Measurements from ENCODE around the gene CNTLN.

CNTLN gene

DNA sequence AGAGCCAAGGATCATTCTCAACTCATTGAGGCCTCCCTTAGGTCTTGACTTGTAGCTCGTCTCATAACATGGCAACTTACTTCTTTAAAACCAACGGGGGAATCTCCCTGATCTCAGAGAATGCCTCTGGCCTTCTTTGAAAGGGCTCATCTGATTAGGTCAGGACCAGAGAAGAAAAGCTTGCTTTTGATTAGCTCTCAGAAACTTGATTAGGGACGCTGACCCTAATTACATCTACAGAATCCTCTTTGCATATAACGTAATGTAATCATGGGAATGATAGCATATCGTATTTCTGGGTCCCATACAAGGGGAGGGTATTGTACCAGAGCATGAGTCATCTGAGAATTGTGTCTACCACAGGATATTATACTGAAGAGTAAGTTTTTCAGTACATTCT lies 318.9 kb downstream of the CNTLN start:
- H3K9me3 Mint-ChIP-seq: no peaks in the 10 kb centered on the region
- H3K4me1 Mint-ChIP-seq (ENCODE audit: low read depth): no peaks in the 10 kb centered on the region
- DNase-seq: no peak
- no peaks in the 10 kb centered on the region for H3K36me3 Mint-ChIP-seq (ENCODE audit: low read depth)
- H3K27ac Mint-ChIP-seq: no peak overlapping the region
- no peaks in the 10 kb centered on the region for H3K27me3 Mint-ChIP-seq
- no peak overlapping the region for H3K4me3 Mint-ChIP-seq

DNA sequence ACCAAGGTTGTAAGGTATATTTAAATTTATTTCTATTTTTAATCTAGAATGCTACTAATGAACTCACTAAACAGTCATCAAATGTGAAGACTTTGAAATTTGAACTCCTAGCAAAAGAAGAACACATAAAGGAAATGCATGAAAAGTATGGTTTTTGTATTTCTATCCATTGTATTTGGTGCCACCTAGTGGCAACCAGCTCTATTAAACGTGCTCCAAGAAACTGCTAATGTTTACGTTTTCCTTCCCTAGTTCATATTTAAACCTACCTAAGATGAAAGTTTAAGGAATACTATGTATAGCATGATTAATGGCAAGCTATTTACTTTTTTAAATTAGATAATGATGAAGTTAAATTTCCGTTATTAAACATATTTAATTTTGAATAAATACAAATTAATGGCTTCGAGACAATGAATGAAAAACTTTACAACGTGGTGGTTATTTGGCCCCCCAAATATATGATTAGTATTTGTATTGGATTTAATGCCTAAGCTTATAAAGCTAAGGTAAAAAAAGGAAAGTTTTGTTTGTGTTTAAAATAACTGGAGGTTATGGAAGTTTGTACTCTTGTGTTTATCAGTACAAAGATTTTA lies 328.1 kb downstream of the CNTLN start:
- H3K4me3 Mint-ChIP-seq: no peak overlapping the region
- H3K9me3 Mint-ChIP-seq: no peaks in the 10 kb centered on the region
- H3K36me3 Mint-ChIP-seq (ENCODE audit: low read depth): no peaks in the 10 kb centered on the region
- H3K27me3 Mint-ChIP-seq: no peaks in the 10 kb centered on the region
- H3K27ac Mint-ChIP-seq: no peak overlapping the region
- DNase-seq: no peak
- H3K4me1 Mint-ChIP-seq (ENCODE audit: low read depth): no peaks in the 10 kb centered on the region

DNA sequence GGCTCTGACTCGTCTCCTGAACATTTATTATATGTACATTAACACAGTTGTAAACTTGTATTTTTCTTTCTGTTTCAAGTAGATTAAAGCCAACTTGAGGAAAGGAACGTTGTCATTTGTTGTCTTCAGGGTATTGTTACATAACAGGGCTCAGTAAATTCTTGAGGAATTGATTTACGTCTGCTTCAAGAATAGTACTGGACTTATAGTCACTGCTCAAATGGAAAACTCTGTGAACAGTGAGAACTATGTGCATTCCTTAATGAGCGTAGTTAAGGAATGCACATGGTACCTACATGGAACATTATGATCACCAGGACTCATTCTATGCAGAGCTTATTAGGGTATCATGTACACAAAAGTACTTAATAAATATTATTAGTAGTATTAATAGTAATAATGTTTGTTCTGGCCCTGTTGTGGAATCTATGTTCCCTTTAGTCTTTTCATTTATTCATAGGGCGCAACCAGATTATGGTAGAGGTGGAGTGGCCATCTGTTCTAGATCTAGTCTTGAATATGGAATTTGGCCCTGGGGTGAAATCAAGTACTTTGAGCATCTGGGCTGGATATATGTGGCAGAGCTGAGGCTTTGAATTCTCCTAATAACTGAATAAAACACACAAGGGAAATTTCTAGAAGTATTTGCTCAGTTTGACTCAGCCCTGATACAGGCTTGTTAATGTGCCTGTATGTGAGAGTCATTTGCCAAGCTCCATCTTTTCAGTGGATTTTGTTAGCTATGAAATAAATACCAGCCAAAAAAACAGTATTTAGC lies 335.4 kb downstream of the CNTLN start:
- Mint-ChIP-seq H3K36me3 (ENCODE audit: low read depth) (no peaks in the 10 kb centered on the region), H3K9me3 (no peaks in the 10 kb centered on the region), H3K4me3 (no peak overlapping the region), H3K27ac (no peak overlapping the region), H3K4me1 (ENCODE audit: low read depth) (no peaks in the 10 kb centered on the region), H3K27me3 (no peaks in the 10 kb centered on the region)
- DNase-seq: no peak

DNA sequence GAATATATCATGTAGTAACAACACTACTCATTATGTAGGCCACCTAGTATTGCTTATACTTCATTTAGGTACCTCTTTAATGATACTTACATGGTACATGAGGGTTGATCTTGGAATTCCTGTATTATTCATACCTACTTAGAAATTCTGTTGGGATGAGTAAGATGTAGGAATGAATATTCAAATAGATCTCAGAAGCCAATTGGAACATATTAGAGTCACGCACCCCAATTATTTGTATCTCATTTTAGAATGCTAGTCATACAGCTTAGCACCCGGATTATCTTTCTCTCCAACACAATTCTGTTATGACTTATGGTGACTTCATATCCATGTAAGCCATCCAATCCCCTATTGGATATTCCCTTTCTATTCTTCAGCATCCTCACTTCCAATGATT lies 337.3 kb downstream of the CNTLN start:
- Mint-ChIP-seq H3K27ac (no peak overlapping the region), H3K4me1 (ENCODE audit: low read depth) (no peaks in the 10 kb centered on the region), H3K36me3 (ENCODE audit: low read depth) (no peaks in the 10 kb centered on the region), H3K4me3 (no peak overlapping the region), H3K9me3 (no peaks in the 10 kb centered on the region), H3K27me3 (no peaks in the 10 kb centered on the region)
- no peak for DNase-seq

DNA sequence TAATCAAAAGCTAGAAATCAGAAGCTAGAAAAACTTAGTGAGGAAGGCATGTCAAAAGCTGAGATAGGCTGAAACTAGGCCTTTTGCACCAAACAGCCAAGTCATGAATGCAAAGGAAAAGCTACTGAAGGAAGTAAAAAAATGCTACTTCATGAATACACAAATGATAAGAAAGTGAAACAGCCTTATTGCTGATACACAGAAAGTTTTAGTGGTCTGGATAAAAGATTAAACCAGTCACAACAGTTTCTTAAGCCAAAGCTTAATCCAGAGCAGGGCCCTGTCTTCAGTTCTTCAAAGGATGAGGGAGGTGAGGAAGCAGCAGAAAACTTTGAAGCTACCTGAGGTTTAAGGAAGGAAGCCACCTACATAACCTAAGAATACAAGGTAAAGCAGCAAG lies 341.6 kb downstream of the CNTLN start:
- no peak for DNase-seq
- H3K4me3 Mint-ChIP-seq: no peak overlapping the region
- H3K36me3 Mint-ChIP-seq (ENCODE audit: low read depth): no peaks in the 10 kb centered on the region
- no peaks in the 10 kb centered on the region for H3K27me3 Mint-ChIP-seq
- H3K4me1 Mint-ChIP-seq (ENCODE audit: low read depth): no peaks in the 10 kb centered on the region
- no peak overlapping the region for H3K27ac Mint-ChIP-seq
- no peaks in the 10 kb centered on the region for H3K9me3 Mint-ChIP-seq

DNA sequence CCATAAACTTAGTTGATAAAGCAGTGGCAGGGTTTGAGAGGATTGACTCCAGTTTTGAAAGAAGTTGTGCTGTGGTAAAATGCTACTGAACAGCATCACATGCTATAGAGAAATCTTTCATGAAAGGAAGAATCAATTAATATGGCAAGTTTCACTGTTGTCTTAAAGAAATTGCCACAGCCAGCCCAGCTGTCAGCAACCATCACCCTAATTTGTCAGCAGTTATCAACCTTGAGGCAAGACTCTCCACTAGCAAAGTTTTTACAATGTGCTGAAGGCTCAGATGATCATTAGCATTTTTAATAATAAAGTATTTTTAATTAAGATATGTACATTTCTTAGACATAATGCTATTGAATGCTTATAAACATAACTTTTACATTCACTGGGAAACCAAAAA lies 343.0 kb downstream of the CNTLN start:
- Mint-ChIP-seq H3K27ac (no peak overlapping the region), H3K36me3 (ENCODE audit: low read depth) (no peaks in the 10 kb centered on the region), H3K4me3 (no peak overlapping the region), H3K9me3 (no peaks in the 10 kb centered on the region), H3K27me3 (no peaks in the 10 kb centered on the region), H3K4me1 (ENCODE audit: low read depth) (no peaks in the 10 kb centered on the region)
- DNase-seq: no peak

DNA sequence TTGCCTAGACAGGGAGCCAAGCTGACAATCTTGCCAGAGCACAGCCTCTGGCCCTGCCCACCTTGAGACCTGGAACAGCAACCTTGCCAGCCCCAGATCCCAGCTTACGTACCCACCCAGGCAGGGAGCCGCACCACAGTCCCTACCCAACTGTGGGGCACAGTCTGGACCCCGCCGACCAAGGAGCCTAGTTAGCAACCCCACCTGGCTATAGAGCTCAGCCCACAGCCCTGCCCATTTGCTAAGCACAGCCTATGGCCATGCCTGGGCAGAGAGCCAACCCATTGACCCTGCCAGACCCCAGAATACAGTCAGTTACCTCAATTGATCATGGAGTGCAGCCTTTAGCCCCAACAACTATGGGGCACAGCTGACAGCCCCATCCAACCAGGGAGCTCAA lies 346.1 kb downstream of the CNTLN start:
- H3K9me3 Mint-ChIP-seq: no peaks in the 10 kb centered on the region
- H3K27me3 Mint-ChIP-seq: no peaks in the 10 kb centered on the region
- no peaks in the 10 kb centered on the region for H3K4me1 Mint-ChIP-seq (ENCODE audit: low read depth)
- H3K4me3 Mint-ChIP-seq: no peak overlapping the region
- DNase-seq: no peak
- no peaks in the 10 kb centered on the region for H3K36me3 Mint-ChIP-seq (ENCODE audit: low read depth)
- H3K27ac Mint-ChIP-seq: no peak overlapping the region

DNA sequence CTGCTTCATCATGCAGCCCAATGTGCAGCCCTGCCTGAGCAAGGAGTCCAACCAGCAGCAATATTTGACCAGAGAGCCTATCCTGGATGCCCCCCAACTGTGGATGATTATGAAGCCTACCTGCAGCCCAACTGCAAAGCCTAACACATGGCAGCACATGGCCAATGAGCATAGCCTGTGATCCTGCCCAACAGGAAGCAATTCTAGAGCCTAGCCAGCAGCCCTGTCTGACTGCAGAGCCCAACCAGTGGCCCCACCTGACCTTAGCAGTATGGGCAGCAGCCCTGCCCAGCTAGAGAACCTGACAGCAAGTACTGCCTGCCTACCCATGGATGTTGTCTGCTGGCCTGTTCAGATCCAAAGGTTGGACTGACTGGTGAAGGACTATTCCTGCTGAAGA lies 346.7 kb downstream of the CNTLN start:
- Mint-ChIP-seq H3K4me1 (ENCODE audit: low read depth) (no peaks in the 10 kb centered on the region), H3K36me3 (ENCODE audit: low read depth) (no peaks in the 10 kb centered on the region), H3K27ac (no peak overlapping the region), H3K4me3 (no peak overlapping the region), H3K27me3 (no peaks in the 10 kb centered on the region), H3K9me3 (no peaks in the 10 kb centered on the region)
- no peak for DNase-seq

DNA sequence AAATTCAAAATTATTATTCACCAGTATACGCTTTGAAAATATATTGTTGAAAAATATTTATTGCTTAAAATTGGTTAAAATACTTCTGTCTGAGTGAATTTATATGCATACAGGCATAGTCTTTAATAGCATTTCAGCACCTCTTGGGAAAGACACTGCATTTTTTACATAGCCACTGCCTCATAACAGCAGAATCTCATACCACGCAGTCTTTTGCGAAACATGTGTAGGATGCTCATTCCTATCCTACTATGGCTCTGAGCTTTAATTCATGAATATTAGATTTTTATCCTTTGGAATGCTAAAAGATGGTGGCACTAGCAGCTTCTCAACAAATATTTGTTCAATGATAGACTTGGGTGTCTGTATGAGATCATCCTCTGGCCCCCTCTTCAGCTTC lies 350.1 kb downstream of the CNTLN start:
- Mint-ChIP-seq H3K9me3 (no peaks in the 10 kb centered on the region), H3K36me3 (ENCODE audit: low read depth) (no peaks in the 10 kb centered on the region), H3K27me3 (no peaks in the 10 kb centered on the region), H3K4me1 (ENCODE audit: low read depth) (no peaks in the 10 kb centered on the region), H3K4me3 (no peak overlapping the region), H3K27ac (no peak overlapping the region)
- no peak for DNase-seq

DNA sequence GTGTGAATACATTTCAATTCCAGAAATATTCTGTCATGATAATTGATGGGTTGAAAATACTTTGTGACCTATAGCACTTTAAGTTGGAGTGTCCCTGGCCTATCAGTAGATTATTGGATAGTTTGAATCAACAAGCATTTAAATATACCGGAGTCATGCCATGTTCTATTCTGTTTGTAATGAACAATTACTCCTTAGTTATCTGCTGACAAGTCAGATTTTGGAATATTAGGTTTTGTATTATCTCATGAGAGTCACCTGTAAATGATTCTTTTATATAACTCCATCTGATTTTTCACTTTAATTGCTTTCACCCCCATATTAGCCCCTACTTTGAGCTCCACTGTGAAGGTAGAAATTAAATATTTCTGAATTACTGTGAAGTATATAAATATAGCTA lies 351.6 kb downstream of the CNTLN start:
- no peaks in the 10 kb centered on the region for H3K36me3 Mint-ChIP-seq (ENCODE audit: low read depth)
- H3K9me3 Mint-ChIP-seq: no peaks in the 10 kb centered on the region
- no peaks in the 10 kb centered on the region for H3K4me1 Mint-ChIP-seq (ENCODE audit: low read depth)
- H3K27me3 Mint-ChIP-seq: no peaks in the 10 kb centered on the region
- no peak overlapping the region for H3K4me3 Mint-ChIP-seq
- no peak overlapping the region for H3K27ac Mint-ChIP-seq
- DNase-seq: no peak

DNA sequence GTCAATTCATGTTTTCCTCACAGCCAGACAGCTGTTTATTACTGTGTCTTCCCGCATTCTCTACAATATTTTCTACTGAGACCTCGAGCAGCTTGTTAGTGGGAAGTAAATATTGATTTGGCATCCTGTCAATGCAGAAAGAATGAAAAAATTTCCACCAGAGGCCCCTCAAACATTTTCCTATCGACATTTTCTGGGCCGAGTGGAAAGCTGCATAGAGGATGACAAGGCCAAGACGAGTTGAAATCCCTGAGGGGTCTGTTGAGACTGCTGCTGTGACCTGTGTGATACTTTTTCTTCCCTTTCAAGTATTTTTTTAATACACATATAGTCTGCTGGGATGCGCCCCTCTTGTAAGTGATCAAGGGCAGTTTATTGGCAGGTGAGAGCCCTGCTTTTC lies 352.6 kb downstream of the CNTLN start:
- H3K27ac Mint-ChIP-seq: no peak overlapping the region
- no peak for DNase-seq
- H3K36me3 Mint-ChIP-seq (ENCODE audit: low read depth): no peaks in the 10 kb centered on the region
- H3K4me1 Mint-ChIP-seq (ENCODE audit: low read depth): no peaks in the 10 kb centered on the region
- H3K9me3 Mint-ChIP-seq: no peaks in the 10 kb centered on the region
- no peak overlapping the region for H3K4me3 Mint-ChIP-seq
- no peaks in the 10 kb centered on the region for H3K27me3 Mint-ChIP-seq

DNA sequence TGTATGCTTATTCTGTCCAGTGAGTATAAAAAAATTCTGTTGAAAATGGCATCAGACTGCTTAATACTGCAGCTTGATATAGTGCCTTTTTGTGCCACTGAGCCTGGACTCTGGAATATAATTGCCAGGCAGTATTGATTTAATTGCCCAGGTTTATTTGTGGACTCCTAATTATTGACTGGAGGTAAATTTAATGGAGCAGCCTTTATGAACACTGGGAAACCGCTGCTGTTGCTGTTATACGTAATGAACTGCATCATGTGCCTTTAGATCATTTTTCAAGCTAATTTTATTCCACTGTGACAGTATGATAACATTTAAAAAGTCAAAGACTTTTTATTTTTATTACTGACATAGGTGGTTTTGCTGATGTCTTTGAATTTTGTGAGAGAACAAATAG lies 353.8 kb downstream of the CNTLN start:
- no peaks in the 10 kb centered on the region for H3K36me3 Mint-ChIP-seq (ENCODE audit: low read depth)
- H3K4me3 Mint-ChIP-seq: no peak overlapping the region

DNA sequence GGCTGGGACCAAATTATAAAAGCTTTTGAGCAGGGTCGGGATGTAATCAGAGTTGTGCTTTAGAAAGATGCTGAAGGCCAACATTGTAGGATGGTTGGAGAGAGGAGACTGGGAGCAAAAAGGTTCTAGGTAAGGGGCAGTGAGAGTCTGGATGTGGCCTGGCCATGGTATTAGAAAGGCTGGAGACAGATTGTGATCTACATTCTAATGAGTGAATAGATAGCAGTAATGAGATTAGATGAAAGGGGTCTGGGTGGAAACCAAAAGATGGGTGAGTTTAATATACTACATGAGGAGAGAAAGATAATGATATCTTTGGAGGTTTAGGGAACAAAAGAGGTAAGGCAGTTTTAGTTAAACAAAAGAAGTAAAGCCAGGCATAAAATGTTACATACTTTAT lies 355.3 kb downstream of the CNTLN start:
- Mint-ChIP-seq H3K4me3 (no peak overlapping the region), H3K27ac (no peak overlapping the region), H3K27me3 (no peaks in the 10 kb centered on the region), H3K36me3 (ENCODE audit: low read depth) (no peaks in the 10 kb centered on the region), H3K4me1 (ENCODE audit: low read depth) (no peaks in the 10 kb centered on the region), H3K9me3 (no peaks in the 10 kb centered on the region)
- no peak for DNase-seq

More for the DNA sequence above, 353.8 kb downstream of the CNTLN start:
- no peaks in the 10 kb centered on the region for H3K4me1 Mint-ChIP-seq (ENCODE audit: low read depth)
- no peaks in the 10 kb centered on the region for H3K27me3 Mint-ChIP-seq
- DNase-seq: no peak
- no peak overlapping the region for H3K27ac Mint-ChIP-seq
- no peaks in the 10 kb centered on the region for H3K9me3 Mint-ChIP-seq

DNA sequence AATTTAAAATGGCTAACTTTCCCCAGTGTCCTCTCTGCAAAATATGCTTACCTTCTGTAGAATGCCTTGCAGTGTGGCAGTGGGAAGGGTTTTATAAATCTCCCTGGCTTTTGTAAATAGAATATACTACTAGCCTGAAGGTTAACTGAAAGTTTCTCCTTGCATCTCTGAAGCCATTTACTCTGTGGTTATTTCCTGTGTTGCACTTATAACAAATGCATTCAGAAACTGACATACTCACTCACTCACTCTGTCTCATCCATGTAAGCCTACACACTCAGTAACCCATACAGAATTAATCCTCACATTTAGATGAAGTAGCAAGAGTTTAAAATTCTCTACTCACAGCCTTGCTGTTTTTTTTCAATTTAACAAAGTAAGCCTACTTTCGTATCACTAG lies 356.9 kb downstream of the CNTLN start:
- no peaks in the 10 kb centered on the region for H3K9me3 Mint-ChIP-seq
- H3K36me3 Mint-ChIP-seq (ENCODE audit: low read depth): no peaks in the 10 kb centered on the region
- H3K4me3 Mint-ChIP-seq: no peak overlapping the region
- no peak overlapping the region for H3K27ac Mint-ChIP-seq
- no peak for DNase-seq
- H3K4me1 Mint-ChIP-seq (ENCODE audit: low read depth): no peaks in the 10 kb centered on the region
- H3K27me3 Mint-ChIP-seq: no peaks in the 10 kb centered on the region

DNA sequence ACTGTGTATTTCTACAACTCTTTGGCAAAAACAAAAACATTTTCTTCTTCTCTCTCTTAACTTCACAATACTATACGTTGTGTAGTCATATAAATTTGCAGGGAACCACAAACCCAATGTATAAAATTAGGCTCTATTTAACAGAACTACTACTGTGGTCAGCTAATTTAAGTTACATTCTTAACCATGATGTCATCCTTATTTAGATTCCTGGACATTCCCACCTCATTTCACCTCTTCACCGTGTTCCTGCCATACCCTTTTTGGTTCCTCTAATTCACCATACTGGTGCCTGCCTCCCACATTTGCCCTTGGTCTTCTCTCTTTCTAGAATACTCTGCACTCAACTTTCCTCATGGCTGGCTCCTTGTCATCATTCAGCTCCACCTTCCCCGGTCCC lies 368.4 kb downstream of the CNTLN start:
- H3K9me3 Mint-ChIP-seq: peaks cover 8% of the 10 kb centered on the region
- H3K4me3 Mint-ChIP-seq: no peak overlapping the region
- no peak for DNase-seq
- no peak overlapping the region for H3K27ac Mint-ChIP-seq
- H3K36me3 Mint-ChIP-seq (ENCODE audit: low read depth): no peaks in the 10 kb centered on the region
- H3K4me1 Mint-ChIP-seq (ENCODE audit: low read depth): no peaks in the 10 kb centered on the region
- no peaks in the 10 kb centered on the region for H3K27me3 Mint-ChIP-seq

DNA sequence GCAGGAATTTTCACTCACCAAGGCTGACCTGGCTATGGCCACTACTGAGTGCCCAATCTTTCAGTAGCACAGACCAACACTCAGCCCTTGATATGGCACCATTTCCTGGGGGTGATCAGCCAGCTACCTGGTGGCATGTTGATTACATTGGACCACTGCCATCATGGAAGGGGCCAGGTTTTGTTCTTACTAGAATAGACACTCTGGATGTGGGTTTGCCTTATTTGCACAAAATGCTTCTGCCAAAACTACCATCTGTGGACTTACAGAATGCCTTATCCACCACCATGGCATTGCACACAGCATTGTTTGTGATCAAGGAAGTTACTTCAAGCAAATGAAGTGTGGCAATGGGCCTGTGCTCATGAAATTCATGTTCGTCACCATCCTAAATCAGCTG lies 374.3 kb downstream of the CNTLN start:
- Mint-ChIP-seq H3K27me3 (no peaks in the 10 kb centered on the region), H3K36me3 (ENCODE audit: low read depth) (no peaks in the 10 kb centered on the region), H3K4me1 (ENCODE audit: low read depth) (no peaks in the 10 kb centered on the region), H3K27ac (no peak overlapping the region), H3K4me3 (no peak overlapping the region), H3K9me3 (peaks cover 8% of the 10 kb centered on the region)
- DNase-seq: no peak

All from activated T-cell treated with anti-CD3 and anti-CD28 coated beads, Interleukin-2, amount 50 U/mL, for 24 hours (primary cell).